ENCODE data around the gene TOMM6. TPM values are rescaled to one million over a fixed set of nuclear protein-coding genes. Genes with fewer than 3 reads are reported as not detected.

TOMM6 gene
- total RNA-seq, 3 donors from 2014 or later (not counting 1 experiment from before 2014, with no cell fraction given), result 95.0 to 109 (median 96.6) TPM

GRCh38 chr6:41791984-41792383 lies 4.5 kb downstream of the TOMM6 start:
- TF ChIP-seq CTCF (IDR thresholded peaks at IDR 0.05), result no peak
- no peaks in the 10 kb centered on the region for H3K27me3 Mint-ChIP-seq (ENCODE audit: low read depth in 2 of 2)
- no peak overlapping the region for H3K4me3 Mint-ChIP-seq
- Histone ChIP-seq H3K4me3 (ENCODE audit: low read length) (no peak overlapping the region), H3K9me3 (ENCODE audit: control insufficient read depth, insufficient read depth, low read length) (no peaks in the 10 kb centered on the region), H3K4me1 (ENCODE audit: control insufficient read depth, insufficient read depth, low read length) (peaks cover 13% of the 10 kb centered on the region), H3K27ac (ENCODE audit: low read length) (no peak overlapping the region), H3K27me3 (ENCODE audit: control insufficient read depth, insufficient read depth, low read length) (no peaks in the 10 kb centered on the region), H3K36me3 (ENCODE audit: control insufficient read depth, insufficient read depth, low read length) (peaks cover 38% of the 10 kb centered on the region)
- peaks cover 0 to 16% of the 10 kb centered on the region in 2 donors for H3K4me1 Mint-ChIP-seq
- DNase-seq (no peak), ATAC-seq (no peak)
- H3K36me3 Mint-ChIP-seq, result peaks cover 8% of the 10 kb centered on the region
- no peaks in the 10 kb centered on the region for H3K9me3 Mint-ChIP-seq
- no peak overlapping the region for H3K27ac Mint-ChIP-seq
- 92% methylated on average over 4 of the region's 4 CpGs for WGBS (ENCODE audit: insufficient coverage)
- intact Hi-C loops (cut with micrococcal nuclease), result no loop called here

- Histone ChIP-seq H3K36me3 (ENCODE audit: control insufficient read depth, insufficient read depth, low read length) (peaks cover 18% of the 10 kb centered on the region), H3K9me3 (ENCODE audit: control insufficient read depth, insufficient read depth, low read length) (no peaks in the 10 kb centered on the region), H3K4me1 (ENCODE audit: control insufficient read depth, insufficient read depth, low read length) (no peaks in the 10 kb centered on the region), H3K27me3 (ENCODE audit: control insufficient read depth, insufficient read depth, low read length) (no peaks in the 10 kb centered on the region), H3K4me3 (ENCODE audit: low read length) (no peak overlapping the region), H3K27ac (ENCODE audit: low read length) (no peak overlapping the region)
- H3K27ac Mint-ChIP-seq, result no peak overlapping the region
- H3K27me3 Mint-ChIP-seq (ENCODE audit: low read depth in 2 of 2), result no peaks in the 10 kb centered on the region
- no peak overlapping the region for H3K4me3 Mint-ChIP-seq
- no peak for TF ChIP-seq CTCF (IDR thresholded peaks at IDR 0.05)
- intact Hi-C loops (cut with micrococcal nuclease), result no loop called here
- WGBS (ENCODE audit: insufficient coverage), result 78% methylated on average over 2 of the region's 2 CpGs
- no peaks in the 10 kb centered on the region for H3K9me3 Mint-ChIP-seq
- H3K4me1 Mint-ChIP-seq, result no peaks in the 10 kb centered on the region
- ATAC-seq (no peak), DNase-seq (no peak)
- H3K36me3 Mint-ChIP-seq, result no peaks in the 10 kb centered on the region
Observed at GRCh38 chr6:41796474-41796873, 9.0 kb downstream of the TOMM6 start.

GRCh38 chr6:41798901-41799558 lies 11.5 kb downstream of the TOMM6 start:
- H3K4me3 Mint-ChIP-seq, result no peak overlapping the region
- Histone ChIP-seq H3K4me1 (ENCODE audit: control insufficient read depth, insufficient read depth, low read length) (no peaks in the 10 kb centered on the region), H3K27ac (ENCODE audit: low read length) (no peak overlapping the region), H3K36me3 (ENCODE audit: control insufficient read depth, insufficient read depth, low read length) (peaks cover 6% of the 10 kb centered on the region), H3K4me3 (ENCODE audit: low read length) (no peak overlapping the region), H3K9me3 (ENCODE audit: control insufficient read depth, insufficient read depth, low read length) (no peaks in the 10 kb centered on the region), H3K27me3 (ENCODE audit: control insufficient read depth, insufficient read depth, low read length) (no peaks in the 10 kb centered on the region)
- H3K36me3 Mint-ChIP-seq, result no peaks in the 10 kb centered on the region
- DNase-seq, result no peak
- H3K4me1 Mint-ChIP-seq, result no peaks in the 10 kb centered on the region
- H3K27me3 Mint-ChIP-seq (ENCODE audit: low read depth in 2 of 2), result no peaks in the 10 kb centered on the region
- WGBS (ENCODE audit: insufficient coverage), result 93% methylated on average over 7 of the region's 7 CpGs
- H3K27ac Mint-ChIP-seq, result no peak overlapping the region
- no peaks in the 10 kb centered on the region for H3K9me3 Mint-ChIP-seq
- ATAC-seq, result no peak
- TF ChIP-seq CTCF (IDR thresholded peaks at IDR 0.05), result no peak
- intact Hi-C loops (cut with micrococcal nuclease), result no loop called here

- intact Hi-C loops (cut with micrococcal nuclease), result no loop called here
- H3K36me3 Mint-ChIP-seq, result no peaks in the 10 kb centered on the region
- H3K4me3 Mint-ChIP-seq, result no peak overlapping the region
- no peaks in the 10 kb centered on the region for H3K27me3 Mint-ChIP-seq (ENCODE audit: low read depth in 2 of 2)
- no peaks in the 10 kb centered on the region for H3K9me3 ChIP-seq (ENCODE audit: control insufficient read depth, insufficient read depth, low read length)
- H3K36me3 ChIP-seq (ENCODE audit: control insufficient read depth, insufficient read depth, low read length), result peaks cover 6% of the 10 kb centered on the region
- TF ChIP-seq CTCF (IDR thresholded peaks at IDR 0.05), result no peak
- no peak overlapping the region for H3K27ac Mint-ChIP-seq
- ATAC-seq, result no peak
- no peak overlapping the region for H3K27ac ChIP-seq (ENCODE audit: low read length)
- WGBS (ENCODE audit: insufficient coverage), result 93% methylated on average over 2 of the region's 2 CpGs
- no peaks in the 10 kb centered on the region for H3K4me1 Mint-ChIP-seq
- no peaks in the 10 kb centered on the region for H3K9me3 Mint-ChIP-seq
- H3K4me1 ChIP-seq (ENCODE audit: control insufficient read depth, insufficient read depth, low read length), result no peaks in the 10 kb centered on the region
- no peaks in the 10 kb centered on the region for H3K27me3 ChIP-seq (ENCODE audit: control insufficient read depth, insufficient read depth, low read length)
- no peak overlapping the region for H3K4me3 ChIP-seq (ENCODE audit: low read length)
- DNase-seq, result no peak
Observed at GRCh38 chr6:41799559-41799911, 12.0 kb downstream of the TOMM6 start.
